ENCODE data around the gene EZH2. TPM values are rescaled to one million over a fixed set of nuclear protein-coding genes. Genes with fewer than 3 reads are reported as not detected.

EZH2 gene
- total RNA-seq, 1 experiment from 2014 or later, result 30.5 TPM

GRCh38 chr7:148868378-148868674 lies 15.8 kb downstream of the EZH2 start:
- Histone ChIP-seq H3K27me3 (ENCODE audit: low read length) (no peaks in the 10 kb centered on the region), H3K36me3 (ENCODE audit: low read depth, low read length) (peaks cover 12% of the 10 kb centered on the region; the same call in 1 of the 2 replicates), H3K9me2 (replicated peaks; ENCODE audit: low read length) (no peaks in the 10 kb centered on the region), H3K4me2 (ENCODE audit: low read length) (no peak overlapping the region), H3K4me3 (ENCODE audit: low read length) (no peak overlapping the region), H3F3A (ENCODE audit: low read length, unreplicated experiment) (no peaks in the 10 kb centered on the region), H3K9ac (ENCODE audit: low read length) (no peak overlapping the region), H3K4me1 (ENCODE audit: insufficient read depth, low read length) (no peaks in the 10 kb centered on the region), H4K20me1 (ENCODE audit: low read length) (peaks cover 37% of the 10 kb centered on the region), H3K9me3 (ENCODE audit: low read length) (no peaks in the 10 kb centered on the region), H2AFZ (ENCODE audit: low read length) (no peak overlapping the region), H3K79me2 (ENCODE audit: low read length) (peaks cover 95% of the 10 kb centered on the region), H3K27ac (ENCODE audit: low read length) (no peak overlapping the region)
- DNase-seq, result no peak
- TF ChIP-seq, protein P1, sequence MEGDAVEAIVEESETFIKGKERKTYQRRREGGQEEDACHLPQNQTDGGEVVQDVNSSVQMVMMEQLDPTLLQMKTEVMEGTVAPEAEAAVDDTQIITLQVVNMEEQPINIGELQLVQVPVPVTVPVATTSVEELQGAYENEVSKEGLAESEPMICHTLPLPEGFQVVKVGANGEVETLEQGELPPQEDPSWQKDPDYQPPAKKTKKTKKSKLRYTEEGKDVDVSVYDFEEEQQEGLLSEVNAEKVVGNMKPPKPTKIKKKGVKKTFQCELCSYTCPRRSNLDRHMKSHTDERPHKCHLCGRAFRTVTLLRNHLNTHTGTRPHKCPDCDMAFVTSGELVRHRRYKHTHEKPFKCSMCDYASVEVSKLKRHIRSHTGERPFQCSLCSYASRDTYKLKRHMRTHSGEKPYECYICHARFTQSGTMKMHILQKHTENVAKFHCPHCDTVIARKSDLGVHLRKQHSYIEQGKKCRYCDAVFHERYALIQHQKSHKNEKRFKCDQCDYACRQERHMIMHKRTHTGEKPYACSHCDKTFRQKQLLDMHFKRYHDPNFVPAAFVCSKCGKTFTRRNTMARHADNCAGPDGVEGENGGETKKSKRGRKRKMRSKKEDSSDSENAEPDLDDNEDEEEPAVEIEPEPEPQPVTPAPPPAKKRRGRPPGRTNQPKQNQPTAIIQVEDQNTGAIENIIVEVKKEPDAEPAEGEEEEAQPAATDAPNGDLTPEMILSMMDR (conservative IDR thresholded peaks at IDR 0.05; ENCODE audit: low read depth, low read length), result no peak
- no peak for TF ChIP-seq EZH2 (IDR thresholded peaks at IDR 0.05; ENCODE audit: low read length, unreplicated experiment)
- no peak for TF ChIP-seq EZH2phosphoT487 (IDR thresholded peaks at IDR 0.05; ENCODE audit: borderline replicate concordance, low read length)
- POLR2A ChIA-PET (ENCODE audit: unreplicated experiment), result no interaction called here
- ATAC-seq, result no peak
- CTCF ChIA-PET, result no interaction called here
- BruUV-seq (replicated peaks), result no TSS peak
- intact Hi-C loops (cut with micrococcal nuclease), result no loop called here

DNA sequence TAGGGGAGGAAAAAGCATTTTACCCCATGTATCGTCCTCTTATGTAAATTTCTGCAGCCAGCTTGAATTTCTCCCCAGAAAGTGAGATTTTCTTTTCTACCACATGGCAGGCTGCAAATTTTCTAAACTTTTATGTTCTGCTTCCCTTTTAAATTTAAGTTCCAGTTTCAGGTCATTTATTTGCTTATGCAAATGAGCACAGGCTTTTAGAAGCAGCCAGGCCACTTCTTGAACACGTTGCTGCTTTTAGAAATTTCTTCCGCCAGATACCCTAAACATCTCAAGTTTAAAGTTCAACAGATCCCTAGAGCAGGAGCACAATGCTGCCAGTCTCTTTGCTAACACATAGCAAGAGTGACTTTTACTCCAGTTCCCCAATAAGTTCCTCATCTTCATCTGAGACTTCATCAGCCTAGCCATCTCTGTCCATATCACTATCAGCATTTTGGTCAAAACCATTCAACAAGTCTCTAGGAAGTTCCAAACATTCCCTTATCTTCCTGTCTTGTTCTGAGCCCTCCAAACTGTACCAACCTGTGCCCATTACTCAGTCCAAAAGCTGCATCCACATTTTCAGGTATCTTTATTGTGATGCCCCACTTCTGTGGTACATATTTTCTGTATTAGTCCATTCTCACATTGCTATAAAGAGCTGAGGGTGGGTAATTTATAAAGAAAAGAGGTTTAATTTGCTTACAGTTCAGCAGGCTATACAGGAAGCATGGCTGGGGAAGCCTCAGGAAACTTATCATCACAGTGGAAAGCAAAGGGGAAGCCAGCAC lies 16.3 kb downstream of the EZH2 start:
- H3K4me1 ChIP-seq (ENCODE audit: insufficient read depth, low read length), result no peaks in the 10 kb centered on the region
- ChIA-PET POLR2A (ENCODE audit: unreplicated experiment) (no interaction called here), CTCF (no interaction called here)
- H3K4me2 ChIP-seq (ENCODE audit: low read length), result no peak overlapping the region
- ATAC-seq, result no peak
- TF ChIP-seq, protein P1 (conservative IDR thresholded peaks at IDR 0.05; ENCODE audit: low read depth, low read length), result no peak
- TF ChIP-seq EZH2phosphoT487 (IDR thresholded peaks at IDR 0.05; ENCODE audit: borderline replicate concordance, low read length) (no peak), EZH2 (IDR thresholded peaks at IDR 0.05; ENCODE audit: low read length, unreplicated experiment) (no peak)
- H3K27me3 ChIP-seq (ENCODE audit: low read length), result no peaks in the 10 kb centered on the region
- no peaks in the 10 kb centered on the region for H3F3A ChIP-seq (ENCODE audit: low read length, unreplicated experiment)
- intact Hi-C loops (cut with micrococcal nuclease), result no loop called here
- TSS peak; percentile 14 for BruUV-seq (replicated peaks)
- no peak for DNase-seq
- H3K9me2 ChIP-seq (replicated peaks; ENCODE audit: low read length), result no peaks in the 10 kb centered on the region
- no peak overlapping the region for H2AFZ ChIP-seq (ENCODE audit: low read length)
- H3K79me2 ChIP-seq (ENCODE audit: low read length), result peaks cover 95% of the 10 kb centered on the region
- no peaks in the 10 kb centered on the region for H3K9me3 ChIP-seq (ENCODE audit: low read length)
- H3K9ac ChIP-seq (ENCODE audit: low read length), result no peak overlapping the region
- peaks cover 38% of the 10 kb centered on the region for H4K20me1 ChIP-seq (ENCODE audit: low read length)
- no peak overlapping the region for H3K27ac ChIP-seq (ENCODE audit: low read length)
- H3K4me3 ChIP-seq (ENCODE audit: low read length), result no peak overlapping the region
- H3K36me3 ChIP-seq (ENCODE audit: low read depth, low read length), result peaks cover 12% of the 10 kb centered on the region; the same call in 1 of the 2 replicates

DNA sequence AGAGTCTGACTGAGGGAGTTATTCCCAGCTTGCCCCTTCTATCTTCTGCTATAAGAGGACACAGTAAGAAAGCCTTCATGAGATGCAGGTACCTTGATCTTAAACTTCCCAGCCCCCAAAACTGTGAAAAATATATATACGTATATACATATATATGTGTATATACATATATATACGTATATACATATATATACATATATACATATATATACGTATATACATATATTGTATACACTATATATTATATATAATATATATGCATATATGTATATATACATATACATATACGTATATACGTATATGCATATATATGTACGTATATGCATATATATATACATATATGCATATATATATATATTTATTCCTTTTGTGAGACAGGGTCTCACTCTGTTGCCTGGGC lies 17.7 kb downstream of the EZH2 start:
- intact Hi-C loops (cut with micrococcal nuclease), result no loop called here
- H3K9me3 ChIP-seq (ENCODE audit: low read length), result no peaks in the 10 kb centered on the region
- CTCF ChIA-PET, result no interaction called here
- H3K4me1 ChIP-seq (ENCODE audit: insufficient read depth, low read length), result no peaks in the 10 kb centered on the region
- H4K20me1 ChIP-seq (ENCODE audit: low read length), result peaks cover 42% of the 10 kb centered on the region
- no peak overlapping the region for H2AFZ ChIP-seq (ENCODE audit: low read length)
- DNase-seq, result no peak
- BruUV-seq (replicated peaks), result no TSS peak
- TF ChIP-seq EZH2phosphoT487 (IDR thresholded peaks at IDR 0.05; ENCODE audit: borderline replicate concordance, low read length), result no peak
- no peak for TF ChIP-seq EZH2 (IDR thresholded peaks at IDR 0.05; ENCODE audit: low read length, unreplicated experiment)
- TF ChIP-seq, protein P1 (conservative IDR thresholded peaks at IDR 0.05; ENCODE audit: low read depth, low read length), result no peak
- no peak for ATAC-seq
- no peak overlapping the region for H3K4me2 ChIP-seq (ENCODE audit: low read length)
- no peak overlapping the region for H3K9ac ChIP-seq (ENCODE audit: low read length)
- peaks cover 12% of the 10 kb centered on the region; the same call in 1 of the 2 replicates for H3K36me3 ChIP-seq (ENCODE audit: low read depth, low read length)
- no peaks in the 10 kb centered on the region for H3K9me2 ChIP-seq (replicated peaks; ENCODE audit: low read length)
- no peak overlapping the region for H3K27ac ChIP-seq (ENCODE audit: low read length)
- H3K79me2 ChIP-seq (ENCODE audit: low read length), result peaks cover 94% of the 10 kb centered on the region
- H3F3A ChIP-seq (ENCODE audit: low read length, unreplicated experiment), result no peaks in the 10 kb centered on the region
- POLR2A ChIA-PET (ENCODE audit: unreplicated experiment), result no interaction called here
- H3K4me3 ChIP-seq (ENCODE audit: low read length), result no peak overlapping the region
- H3K27me3 ChIP-seq (ENCODE audit: low read length), result no peaks in the 10 kb centered on the region

Data from PC-3 (cell line).